ENCODE results near the gene OPTC.

Gene OPTC

GRCh38 chr1:203504400-203505250 is 10.7 kb downstream of the OPTC start (continued):
- TF ChIP-seq CTCF (tag by site-specific recombination; IDR thresholded peaks at IDR 0.05), result peak; percentile 84
- no peak for TF ChIP-seq ZNF624 (tag by site-specific recombination; IDR thresholded peaks at IDR 0.05)
- 0 out of 2 replicates have a peak, but pooled peaks have one; percentile 66 for TF ChIP-seq ZSCAN30 (tag by site-specific recombination; IDR thresholded peaks at IDR 0.05)
- TF ChIP-seq ZBTB20 (tag by site-specific recombination; IDR thresholded peaks at IDR 0.05), result peak; percentile 36; the same call in 1 of the 2 replicates
- no peak for TF ChIP-seq ZNF155 (tag by site-specific recombination; IDR thresholded peaks at IDR 0.05)
- peak; percentile 63 for TF ChIP-seq ZNF366 (tag by site-specific recombination; conservative IDR thresholded peaks at IDR 0.05)
- TF ChIP-seq ZSCAN4 (tag by site-specific recombination; IDR thresholded peaks at IDR 0.05), result no peak
- TF ChIP-seq ZFP37 (tag by site-specific recombination; IDR thresholded peaks at IDR 0.05), result 0 out of 2 replicates have a peak, but pooled peaks have one; percentile 39
- no peak for TF ChIP-seq ZNF548 (tag by site-specific recombination; IDR thresholded peaks at IDR 0.05)
- 0 out of 2 replicates have a peak, but pooled peaks have one; percentile 8 for TF ChIP-seq ZNF843 (tag by site-specific recombination; IDR thresholded peaks at IDR 0.05)

- no peak overlapping the region for H3K27ac ChIP-seq (ENCODE audit: extremely low read depth, low read depth, low read length)
- no peak for TF ChIP-seq ZNF112 (tag by site-specific recombination; IDR thresholded peaks at IDR 0.05)
- no peak for TF ChIP-seq GFI1B (tag by site-specific recombination; IDR thresholded peaks at IDR 0.05)
- TF ChIP-seq ZNF174 (tag by site-specific recombination; IDR thresholded peaks at IDR 0.05), result no peak
- TF ChIP-seq ZNF473 (tag by site-specific recombination; IDR thresholded peaks at IDR 0.05), result no peak
- no peak for TF ChIP-seq ZNF560 (tag by site-specific recombination; IDR thresholded peaks at IDR 0.05; ENCODE audit: borderline replicate concordance)
- no peak for TF ChIP-seq ZBTB44 (tag by site-specific recombination; IDR thresholded peaks at IDR 0.05)
- TF ChIP-seq ZSCAN16 (tag by site-specific recombination; IDR thresholded peaks at IDR 0.05), result no peak
- TF ChIP-seq ZFP41 (tag by site-specific recombination; IDR thresholded peaks at IDR 0.05; ENCODE audit: borderline replicate concordance), result no peak
- TF ChIP-seq ZNF600 (tag by site-specific recombination; IDR thresholded peaks at IDR 0.05), result peak; percentile 90
- no peak for TF ChIP-seq INSM2 (tag by site-specific recombination; IDR thresholded peaks at IDR 0.05)
- TF ChIP-seq ZNF510 (tag by site-specific recombination; IDR thresholded peaks at IDR 0.05; ENCODE audit: insufficient replicate concordance), result no peak
- TF ChIP-seq SCRT2 (tag by site-specific recombination; IDR thresholded peaks at IDR 0.05), result 0 out of 2 replicates have a peak, but pooled peaks have one; percentile 20
- no peak for TF ChIP-seq ZNF324 (tag by site-specific recombination; IDR thresholded peaks at IDR 0.05)
- no peak for TF ChIP-seq REST (tag by site-specific recombination; IDR thresholded peaks at IDR 0.05)
- no peak for TF ChIP-seq ZNF610 (tag by site-specific recombination; IDR thresholded peaks at IDR 0.05; ENCODE audit: borderline replicate concordance)
- no peak for TF ChIP-seq ZNF548 (tag by site-specific recombination; IDR thresholded peaks at IDR 0.05)
- no peaks in the 10 kb centered on the region for H3K36me3 ChIP-seq (ENCODE audit: control insufficient read depth in 2 of 2, insufficient read depth in 1 of 2, low read length in 2 of 2)
- H3K9me3 ChIP-seq (ENCODE audit: control insufficient read depth, insufficient read depth, low read depth, low read length), result no peaks in the 10 kb centered on the region
- no peaks in the 10 kb centered on the region for H3K4me1 ChIP-seq (ENCODE audit: control insufficient read depth, insufficient read depth, low read length)
- ChIA-PET CTCF (interaction anchor here (0.6 to 11.2 kb wide), 21 partner anchors 9 to 643 kb away, joined by 3 to 205 read pairs (median 7); no protein-coding TSS in a partner anchor), POLR2A (interaction anchor here (0.6 to 1.3 kb wide), 2 partner anchors 29 to 196 kb away, joined by 3 to 4 read pairs; no protein-coding TSS in a partner anchor)
- H3K4me3 ChIP-seq (ENCODE audit: low read depth, low read length), result no peak overlapping the region
Measured at GRCh38 chr1:203505526-203506204, 11.7 kb downstream of the OPTC start.
